Measurements from ENCODE around the gene SBK3.

SBK3 gene

GRCh38 chr19:55592391-55593090 lies 47.2 kb upstream of the SBK3 start:
- CTCF ChIA-PET = no interaction called here
- no peaks in the 10 kb centered on the region; the same call in 1 of the 2 replicates for H3K4me1 ChIP-seq (ENCODE audit: control insufficient read depth, insufficient read depth, low read length)
- no peak overlapping the region for H3K27ac ChIP-seq (ENCODE audit: extremely low read depth, low read depth, low read length)
- TF ChIP-seq ZNF211 (tag by site-specific recombination; IDR thresholded peaks at IDR 0.05; ENCODE audit: low read depth) (no peak), EGR2 (tag by site-specific recombination; IDR thresholded peaks at IDR 0.05; ENCODE audit: low read depth) (no peak), ZNF768 (tag by site-specific recombination; IDR thresholded peaks at IDR 0.05) (no peak), ZEB2 (tag by site-specific recombination; IDR thresholded peaks at IDR 0.05) (no peak), ZNF311 (tag by site-specific recombination; IDR thresholded peaks at IDR 0.05; ENCODE audit: borderline replicate concordance) (no peak), ZBTB7A (tag by site-specific recombination; IDR thresholded peaks at IDR 0.05; ENCODE audit: low read depth) (no peak)
- no peaks in the 10 kb centered on the region for H3K9me3 ChIP-seq (ENCODE audit: control insufficient read depth, insufficient read depth, low read depth, low read length)
- POLR2A ChIA-PET = interaction anchor here (0.6 kb wide), 1 partner anchor 116 kb away, joined by 4 read pairs; no protein-coding TSS in a partner anchor
- H3K4me3 ChIP-seq (ENCODE audit: low read depth, low read length) = no peak overlapping the region
- peaks cover 14 to 36% of the 10 kb centered on the region in 2 experiments for H3K36me3 ChIP-seq (ENCODE audit: control insufficient read depth in 2 of 2, insufficient read depth in 1 of 2, low read length in 2 of 2)

GRCh38 chr19:55591555-55591954 lies 46.2 kb upstream of the SBK3 start:
- no peak overlapping the region for H3K27ac ChIP-seq (ENCODE audit: extremely low read depth, low read depth, low read length)
- no peaks in the 10 kb centered on the region for H3K9me3 ChIP-seq (ENCODE audit: control insufficient read depth, insufficient read depth, low read depth, low read length)
- no peak for TF ChIP-seq ZBTB26 (tag by site-specific recombination; optimal IDR thresholded peaks at IDR 0.05)
- TF ChIP-seq, protein P1, sequence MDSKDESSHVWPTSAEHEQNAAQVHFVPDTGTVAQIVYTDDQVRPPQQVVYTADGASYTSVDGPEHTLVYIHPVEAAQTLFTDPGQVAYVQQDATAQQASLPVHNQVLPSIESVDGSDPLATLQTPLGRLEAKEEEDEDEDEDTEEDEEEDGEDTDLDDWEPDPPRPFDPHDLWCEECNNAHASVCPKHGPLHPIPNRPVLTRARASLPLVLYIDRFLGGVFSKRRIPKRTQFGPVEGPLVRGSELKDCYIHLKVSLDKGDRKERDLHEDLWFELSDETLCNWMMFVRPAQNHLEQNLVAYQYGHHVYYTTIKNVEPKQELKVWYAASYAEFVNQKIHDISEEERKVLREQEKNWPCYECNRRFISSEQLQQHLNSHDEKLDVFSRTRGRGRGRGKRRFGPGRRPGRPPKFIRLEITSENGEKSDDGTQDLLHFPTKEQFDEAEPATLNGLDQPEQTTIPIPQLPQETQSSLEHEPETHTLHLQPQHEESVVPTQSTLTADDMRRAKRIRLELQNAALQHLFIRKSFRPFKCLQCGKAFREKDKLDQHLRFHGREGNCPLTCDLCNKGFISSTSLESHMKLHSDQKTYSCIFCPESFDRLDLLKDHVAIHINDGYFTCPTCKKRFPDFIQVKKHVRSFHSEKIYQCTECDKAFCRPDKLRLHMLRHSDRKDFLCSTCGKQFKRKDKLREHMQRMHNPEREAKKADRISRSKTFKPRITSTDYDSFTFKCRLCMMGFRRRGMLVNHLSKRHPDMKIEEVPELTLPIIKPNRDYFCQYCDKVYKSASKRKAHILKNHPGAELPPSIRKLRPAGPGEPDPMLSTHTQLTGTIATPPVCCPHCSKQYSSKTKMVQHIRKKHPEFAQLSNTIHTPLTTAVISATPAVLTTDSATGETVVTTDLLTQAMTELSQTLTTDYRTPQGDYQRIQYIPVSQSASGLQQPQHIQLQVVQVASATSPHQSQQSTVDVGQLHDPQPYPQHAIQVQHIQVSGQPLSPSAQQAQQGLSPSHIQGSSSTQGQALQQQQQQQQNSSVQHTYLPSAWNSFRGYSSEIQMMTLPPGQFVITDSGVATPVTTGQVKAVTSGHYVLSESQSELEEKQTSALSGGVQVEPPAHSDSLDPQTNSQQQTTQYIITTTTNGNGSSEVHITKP (tag by site-specific recombination; IDR thresholded peaks at IDR 0.05) = peak; percentile 98
- H3K36me3 ChIP-seq (ENCODE audit: control insufficient read depth in 2 of 2, insufficient read depth in 1 of 2, low read length in 2 of 2) = peaks cover 7 to 28% of the 10 kb centered on the region in 2 experiments
- H3K4me1 ChIP-seq (ENCODE audit: control insufficient read depth, insufficient read depth, low read length) = peaks cover 4% of the 10 kb centered on the region
- ChIA-PET CTCF (no interaction called here), POLR2A (interaction anchor here (0.6 kb wide), 1 partner anchor 115 kb away, joined by 4 read pairs; no protein-coding TSS in a partner anchor)
- no peak overlapping the region for H3K4me3 ChIP-seq (ENCODE audit: low read depth, low read length)

DNA sequence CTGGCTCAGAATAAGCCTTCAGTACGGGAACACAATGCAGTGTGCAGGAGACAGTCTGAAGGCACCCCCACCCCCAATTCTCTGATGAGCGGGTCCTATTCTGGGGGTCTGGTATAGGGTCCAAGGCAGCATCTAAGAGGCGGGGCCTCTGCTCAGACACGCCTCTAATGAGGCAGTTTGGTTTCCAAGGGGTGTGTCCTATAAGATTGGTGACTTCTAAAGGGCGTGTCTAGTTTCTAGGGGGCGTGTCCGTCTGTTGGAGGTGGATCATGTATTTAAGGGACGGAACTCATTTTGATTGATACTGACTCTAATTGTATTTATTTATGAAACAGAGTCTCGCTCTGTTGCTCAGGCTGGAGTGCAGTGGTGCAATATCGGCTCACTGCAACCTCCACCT lies 45.3 kb upstream of the SBK3 start:
- Histone ChIP-seq H3K4me3 (ENCODE audit: low read depth, low read length) (no peak overlapping the region), H3K9me3 (ENCODE audit: control insufficient read depth, insufficient read depth, low read depth, low read length) (no peaks in the 10 kb centered on the region), H3K36me3 (ENCODE audit: control insufficient read depth in 2 of 2, insufficient read depth in 1 of 2, low read length in 2 of 2) (peaks cover 3 to 19% of the 10 kb centered on the region in 2 experiments), H3K4me1 (ENCODE audit: control insufficient read depth, insufficient read depth, low read length) (peaks cover 7% of the 10 kb centered on the region), H3K27ac (ENCODE audit: extremely low read depth, low read depth, low read length) (no peak overlapping the region)
- ChIA-PET CTCF (no interaction called here), POLR2A (no interaction called here)
- TF ChIP-seq ZBTB26 (tag by site-specific recombination; optimal IDR thresholded peaks at IDR 0.05) (no peak), KLF9 (tag by site-specific recombination; IDR thresholded peaks at IDR 0.05; ENCODE audit: low read depth) (peak; percentile 90), SP2 (tag by site-specific recombination; IDR thresholded peaks at IDR 0.05) (peak; percentile 34; the same call in 1 of the 2 replicates), ZNF555 (tag by site-specific recombination; conservative IDR thresholded peaks at IDR 0.05) (no peak), FEZF1 (tag by site-specific recombination; IDR thresholded peaks at IDR 0.05) (no peak), KLF1 (tag by site-specific recombination; IDR thresholded peaks at IDR 0.05) (peak; percentile 59), SCRT1 (tag by site-specific recombination; IDR thresholded peaks at IDR 0.05; ENCODE audit: borderline replicate concordance) (no peak), ZBTB1 (tag by site-specific recombination; IDR thresholded peaks at IDR 0.05) (no peak)
- TF ChIP-seq, protein P2, sequence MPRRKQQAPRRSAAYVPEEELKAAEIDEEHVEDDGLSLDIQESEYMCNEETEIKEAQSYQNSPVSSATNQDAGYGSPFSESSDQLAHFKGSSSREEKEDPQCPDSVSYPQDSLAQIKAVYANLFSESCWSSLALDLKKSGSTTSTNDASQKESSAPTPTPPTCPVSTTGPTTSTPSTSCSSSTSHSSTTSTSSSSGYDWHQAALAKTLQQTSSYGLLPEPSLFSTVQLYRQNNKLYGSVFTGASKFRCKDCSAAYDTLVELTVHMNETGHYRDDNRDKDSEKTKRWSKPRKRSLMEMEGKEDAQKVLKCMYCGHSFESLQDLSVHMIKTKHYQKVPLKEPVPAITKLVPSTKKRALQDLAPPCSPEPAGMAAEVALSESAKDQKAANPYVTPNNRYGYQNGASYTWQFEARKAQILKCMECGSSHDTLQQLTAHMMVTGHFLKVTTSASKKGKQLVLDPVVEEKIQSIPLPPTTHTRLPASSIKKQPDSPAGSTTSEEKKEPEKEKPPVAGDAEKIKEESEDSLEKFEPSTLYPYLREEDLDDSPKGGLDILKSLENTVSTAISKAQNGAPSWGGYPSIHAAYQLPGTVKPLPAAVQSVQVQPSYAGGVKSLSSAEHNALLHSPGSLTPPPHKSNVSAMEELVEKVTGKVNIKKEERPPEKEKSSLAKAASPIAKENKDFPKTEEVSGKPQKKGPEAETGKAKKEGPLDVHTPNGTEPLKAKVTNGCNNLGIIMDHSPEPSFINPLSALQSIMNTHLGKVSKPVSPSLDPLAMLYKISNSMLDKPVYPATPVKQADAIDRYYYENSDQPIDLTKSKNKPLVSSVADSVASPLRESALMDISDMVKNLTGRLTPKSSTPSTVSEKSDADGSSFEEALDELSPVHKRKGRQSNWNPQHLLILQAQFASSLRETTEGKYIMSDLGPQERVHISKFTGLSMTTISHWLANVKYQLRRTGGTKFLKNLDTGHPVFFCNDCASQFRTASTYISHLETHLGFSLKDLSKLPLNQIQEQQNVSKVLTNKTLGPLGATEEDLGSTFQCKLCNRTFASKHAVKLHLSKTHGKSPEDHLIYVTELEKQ (tag by site-specific recombination; IDR thresholded peaks at IDR 0.05; ENCODE audit: borderline replicate concordance) = no peak
- TF ChIP-seq, protein P3, sequence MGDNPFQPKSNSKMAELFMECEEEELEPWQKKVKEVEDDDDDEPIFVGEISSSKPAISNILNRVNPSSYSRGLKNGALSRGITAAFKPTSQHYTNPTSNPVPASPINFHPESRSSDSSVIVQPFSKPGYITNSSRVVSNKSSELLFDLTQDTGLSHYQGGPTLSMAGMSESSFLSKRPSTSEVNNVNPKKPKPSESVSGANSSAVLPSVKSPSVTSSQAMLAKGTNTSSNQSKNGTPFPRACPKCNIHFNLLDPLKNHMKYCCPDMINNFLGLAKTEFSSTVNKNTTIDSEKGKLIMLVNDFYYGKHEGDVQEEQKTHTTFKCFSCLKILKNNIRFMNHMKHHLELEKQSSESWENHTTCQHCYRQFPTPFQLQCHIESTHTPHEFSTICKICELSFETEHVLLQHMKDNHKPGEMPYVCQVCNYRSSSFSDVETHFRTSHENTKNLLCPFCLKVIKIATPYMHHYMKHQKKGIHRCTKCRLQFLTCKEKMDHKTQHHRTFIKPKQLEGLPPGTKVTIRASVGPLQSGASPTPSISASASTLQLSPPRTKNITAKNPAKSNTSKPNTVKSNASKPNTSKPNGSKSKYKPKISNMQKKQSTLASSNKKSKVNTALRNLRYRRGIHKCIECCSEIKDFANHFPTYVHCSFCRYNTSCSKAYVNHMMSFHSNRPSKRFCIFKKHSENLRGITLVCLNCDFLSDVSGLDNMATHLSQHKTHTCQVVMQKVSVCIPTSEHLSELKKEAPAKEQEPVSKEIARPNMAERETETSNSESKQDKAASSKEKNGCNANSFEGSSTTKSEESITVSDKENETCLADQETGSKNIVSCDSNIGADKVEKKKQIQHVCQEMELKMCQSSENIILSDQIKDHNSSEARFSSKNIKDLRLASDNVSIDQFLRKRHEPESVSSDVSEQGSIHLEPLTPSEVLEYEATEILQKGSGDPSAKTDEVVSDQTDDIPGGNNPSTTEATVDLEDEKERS (tag by site-specific recombination; IDR thresholded peaks at IDR 0.05) = no peak
